ENCODE data around the gene PGA4.

DNA sequence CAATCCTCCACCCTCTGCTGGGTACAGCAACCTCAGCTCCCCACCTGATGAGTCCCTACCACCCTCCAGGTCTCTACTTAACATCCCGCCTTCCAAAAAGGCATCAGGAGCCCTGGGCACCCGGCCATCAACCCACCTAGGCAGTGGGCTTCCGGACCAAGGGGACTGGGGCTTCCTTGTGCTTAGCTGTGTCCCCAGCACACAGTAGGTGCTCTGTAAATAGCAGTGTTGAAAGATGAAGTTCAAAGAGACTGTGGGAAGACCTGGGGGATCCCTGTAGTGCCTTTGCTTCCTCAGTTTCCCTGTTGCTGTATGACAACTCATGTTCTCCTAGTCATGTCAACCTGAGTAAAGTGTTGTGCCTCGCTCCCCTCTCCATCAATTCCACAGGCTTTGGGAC, 51.9 kb downstream of the PGA4 start:
- no peak for TF ChIP-seq POLR2A (IDR thresholded peaks at IDR 0.05; ENCODE audit: low read length)
- TF ChIP-seq GATA1 (IDR thresholded peaks at IDR 0.05; ENCODE audit: low read depth, low read length), result no peak

Data from erythroblast (primary cell).